ENCODE measurements around the gene ASB4. TPM values are rescaled to one million over a fixed set of nuclear protein-coding genes. Genes with fewer than 3 reads are reported as not detected.
"Not testable (repeated sequence)": the region's sequence is repeated elsewhere in the genome, so short reads cannot be mapped to it uniquely, and the experiment has no call there.

Gene ASB4
- total and polyA plus RNA-seq, 12 donors: 18.3 to 323 (median 88.2) TPM

GRCh38 chr7:95547361-95548348 is 61.9 kb downstream of the ASB4 start:
- H3K27ac ChIP-seq: peak overlapping the region; percentile 10 to 94 (median 79)
- H3K4me1 ChIP-seq (replicated peaks in 1 of 2): peaks cover 55 to 78% of the 10 kb centered on the region in 2 donors
- H3K9me3 ChIP-seq (replicated peaks in 1 of 3): no peaks in the 10 kb centered on the region
- no peaks in the 10 kb centered on the region for H3K27me3 ChIP-seq
- 57 to 68% (median 64%) methylated on average over 5 to 6 of the region's 6 CpGs for WGBS, 4 donors
- no peak for TF ChIP-seq POLR2A (IDR thresholded peaks at IDR 0.05)
- TF ChIP-seq CTCF (IDR thresholded peaks at IDR 0.05): no peak
- DNase-seq: no peak
- H3K36me3 ChIP-seq (replicated peaks in 1 of 2): no peaks in the 10 kb centered on the region
- intact Hi-C loops (cut with DNase I): loop anchor here in 1 of 2 donors (5.0 kb wide), 1 partner anchor 50 kb away; the partner anchor contains the start of gene PDK4
- H3K4me3 ChIP-seq: no peak overlapping the region

GRCh38 chr7:95549818-95550529 is 64.2 kb downstream of the ASB4 start:
- H3K9me3 ChIP-seq (replicated peaks in 1 of 3): no peaks in the 10 kb centered on the region
- TF ChIP-seq POLR2A (IDR thresholded peaks at IDR 0.05): peak; percentile 44 to 72
- TF ChIP-seq CTCF (IDR thresholded peaks at IDR 0.05): no peak
- DNase-seq: peak; percentile 83 to 98 (median 95)
- H3K4me3 ChIP-seq: no peak overlapping the region
- peaks cover 46 to 85% of the 10 kb centered on the region in 2 donors for H3K4me1 ChIP-seq (replicated peaks in 1 of 2)
- WGBS, 4 donors: 4 to 9% (median 7%) methylated on average over 6 of the region's 6 CpGs
- no peaks in the 10 kb centered on the region for H3K27me3 ChIP-seq
- no peaks in the 10 kb centered on the region for H3K36me3 ChIP-seq (replicated peaks in 1 of 2)
- intact Hi-C loops (cut with DNase I): loop anchor here (5.0 kb wide), 2 partner anchors 37 to 47 kb away; partner anchors contain the start of gene PDK4 (in 1 of the 2)
- peak overlapping the region; percentile 80 to 94 (median 92) for H3K27ac ChIP-seq

GRCh38 chr7:95550546-95550945 is 64.8 kb downstream of the ASB4 start:
- Histone ChIP-seq H3K27me3 (no peaks in the 10 kb centered on the region), H3K9me3 (replicated peaks in 1 of 3) (no peaks in the 10 kb centered on the region), H3K4me1 (replicated peaks in 1 of 2) (peaks cover 44 to 80% of the 10 kb centered on the region in 2 donors), H3K4me3 (no peak overlapping the region), H3K36me3 (replicated peaks in 1 of 2) (no peaks in the 10 kb centered on the region), H3K27ac (peak overlapping the region; percentile 51 to 94 (median 92))
- 23 to 36% (median 32%) methylated on average over 4 of the region's 4 CpGs for WGBS, 4 donors
- intact Hi-C loops (cut with DNase I): loop anchor here in 1 of 2 donors (5.0 kb wide), 1 partner anchor 37 kb away; no protein-coding TSS in a partner anchor
- TF ChIP-seq POLR2A (IDR thresholded peaks at IDR 0.05) (no peak), CTCF (IDR thresholded peaks at IDR 0.05) (no peak)
- DNase-seq: no peak

- not testable (repeated sequence) for DNase-seq, H3K4me3 ChIP-seq
Observed at GRCh38 chr7:95552010-95552926, 66.5 kb downstream of the ASB4 start.

More at GRCh38 chr7:95552010-95552926, 66.5 kb downstream of the ASB4 start:
- H3K4me1 ChIP-seq (replicated peaks in 1 of 2): peaks cover 36 to 76% of the 10 kb centered on the region in 2 donors
- WGBS, 4 donors: 81 to 97% (median 83%) methylated on average over 9 to 45 of the region's 45 CpGs
- not testable (repeated sequence) for H3K27me3 ChIP-seq; H3K36me3 ChIP-seq (replicated peaks in 1 of 2); H3K9me3 ChIP-seq (replicated peaks in 1 of 3)
- peak overlapping the region in 2 of 5 donors; percentile 92 to 94 for H3K27ac ChIP-seq
- intact Hi-C loops (cut with DNase I): loop anchor here in 1 of 2 donors (5.0 kb wide), 1 partner anchor 35 kb away; no protein-coding TSS in a partner anchor

Data from adrenal gland (tissue), 12 donors.